Stimulated activated CD4-positive, alpha-beta T cell treated with anti-CD3 and anti-CD28 coated beads, Interleukin-1b, Interleukin-23, amount 100 ng/mL, for 48 hours (primary cell): Measurements from ENCODE around the gene STARD7.
"Not testable (repeated sequence)": the region's sequence is repeated elsewhere in the genome, so short reads cannot be mapped to it uniquely, and the experiment has no call there.

Source experiments
- DNase-seq: peaks from one replicate; pipeline ENCODE4 v3.0.0-alpha.2; 2020

Gene STARD7

GRCh38 chr2:96160366-96160765 lies 48.3 kb downstream of the STARD7 start:
- DNase-seq: not testable (repeated sequence)

- peak; percentile 73 for DNase-seq
Measured at GRCh38 chr2:96159084-96159830, 49.4 kb downstream of the STARD7 start.

- no peak for DNase-seq
Measured at GRCh38 chr2:96158554-96158940, 50.1 kb downstream of the STARD7 start.

DNA sequence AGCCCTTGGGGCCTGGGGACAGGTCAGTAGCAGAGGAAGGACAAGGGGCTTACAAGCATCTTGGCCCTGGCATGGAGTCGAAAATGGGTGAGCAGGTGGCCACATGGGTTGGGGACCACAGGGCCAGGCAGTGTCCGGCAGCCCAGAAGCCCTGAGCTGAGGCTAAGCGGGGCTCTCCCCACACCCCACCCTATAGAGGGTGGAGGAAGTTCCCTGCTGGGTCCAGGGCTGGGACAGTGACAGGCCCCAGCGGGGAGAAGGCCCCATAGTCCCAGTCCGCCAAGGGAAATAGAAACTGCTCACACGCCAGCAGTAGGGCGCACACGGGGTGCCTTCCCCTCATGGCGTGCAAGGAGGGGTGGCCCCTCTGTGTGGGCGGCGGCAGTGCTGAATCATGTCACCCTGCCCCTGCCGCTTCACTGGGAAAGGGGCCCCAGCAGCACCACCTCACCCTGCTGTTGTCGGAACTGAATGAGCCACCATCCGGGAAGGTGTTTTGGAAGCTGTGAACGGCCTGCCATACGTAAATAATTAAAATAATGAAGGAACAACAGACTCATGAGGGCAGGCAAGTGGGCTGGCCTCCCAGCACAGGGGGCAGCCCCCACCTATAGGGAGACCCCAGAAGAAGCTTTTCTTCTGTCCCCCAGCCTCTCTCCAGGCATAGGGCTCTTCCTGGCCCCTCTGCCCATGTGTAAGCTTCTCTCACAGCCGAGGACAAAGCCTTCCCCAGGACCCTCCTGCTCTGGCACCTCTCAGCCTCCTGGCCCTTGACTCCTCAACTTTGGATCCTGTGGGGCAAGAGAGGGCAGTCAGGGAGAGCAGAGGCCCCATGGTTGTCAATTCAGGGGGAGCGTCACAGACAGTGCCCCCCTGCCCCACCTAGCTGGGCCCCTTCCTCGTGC lies 50.7 kb downstream of the STARD7 start:
- DNase-seq: peak; percentile 98

GRCh38 chr2:96156926-96157648 lies 51.5 kb downstream of the STARD7 start:
- no peak for DNase-seq

DNA sequence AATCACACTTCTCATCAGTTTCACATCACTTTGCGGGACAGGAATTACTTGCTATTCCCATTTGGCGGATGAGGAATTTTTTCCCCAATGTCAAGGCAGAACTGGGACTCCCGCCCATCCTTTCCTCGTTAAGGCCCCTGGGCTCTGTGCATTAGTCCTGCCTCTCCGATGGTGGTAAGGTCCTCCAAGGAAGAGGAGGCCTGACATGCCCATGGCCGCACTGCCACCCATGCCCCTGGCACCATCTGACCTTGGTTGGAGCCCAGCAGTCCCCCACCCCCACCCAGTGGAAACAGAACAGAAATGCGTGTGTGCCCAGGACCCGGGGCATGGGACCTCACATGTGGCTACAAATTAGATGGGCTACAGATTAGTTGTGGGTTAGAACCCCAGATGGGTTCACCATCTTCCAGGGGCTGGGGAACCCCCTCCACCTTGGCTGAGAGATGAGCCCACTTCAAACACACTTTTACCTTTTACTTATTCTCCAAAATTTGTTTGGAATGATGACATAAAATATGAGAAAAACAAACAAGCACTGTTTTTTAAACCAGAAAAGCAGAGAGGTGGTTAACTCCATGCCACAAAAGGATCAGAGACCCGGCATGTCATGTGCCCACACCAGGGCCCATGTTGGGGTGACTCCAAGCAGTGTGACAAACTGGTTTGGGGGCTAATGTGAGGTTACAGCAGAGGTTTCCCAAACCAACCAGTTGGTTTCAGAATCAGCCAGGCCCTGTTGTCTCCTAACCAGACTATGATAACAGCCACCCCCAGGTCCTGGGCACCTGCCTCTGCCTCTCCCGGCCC lies 52.4 kb downstream of the STARD7 start:
- peak; percentile 74 for DNase-seq

DNA sequence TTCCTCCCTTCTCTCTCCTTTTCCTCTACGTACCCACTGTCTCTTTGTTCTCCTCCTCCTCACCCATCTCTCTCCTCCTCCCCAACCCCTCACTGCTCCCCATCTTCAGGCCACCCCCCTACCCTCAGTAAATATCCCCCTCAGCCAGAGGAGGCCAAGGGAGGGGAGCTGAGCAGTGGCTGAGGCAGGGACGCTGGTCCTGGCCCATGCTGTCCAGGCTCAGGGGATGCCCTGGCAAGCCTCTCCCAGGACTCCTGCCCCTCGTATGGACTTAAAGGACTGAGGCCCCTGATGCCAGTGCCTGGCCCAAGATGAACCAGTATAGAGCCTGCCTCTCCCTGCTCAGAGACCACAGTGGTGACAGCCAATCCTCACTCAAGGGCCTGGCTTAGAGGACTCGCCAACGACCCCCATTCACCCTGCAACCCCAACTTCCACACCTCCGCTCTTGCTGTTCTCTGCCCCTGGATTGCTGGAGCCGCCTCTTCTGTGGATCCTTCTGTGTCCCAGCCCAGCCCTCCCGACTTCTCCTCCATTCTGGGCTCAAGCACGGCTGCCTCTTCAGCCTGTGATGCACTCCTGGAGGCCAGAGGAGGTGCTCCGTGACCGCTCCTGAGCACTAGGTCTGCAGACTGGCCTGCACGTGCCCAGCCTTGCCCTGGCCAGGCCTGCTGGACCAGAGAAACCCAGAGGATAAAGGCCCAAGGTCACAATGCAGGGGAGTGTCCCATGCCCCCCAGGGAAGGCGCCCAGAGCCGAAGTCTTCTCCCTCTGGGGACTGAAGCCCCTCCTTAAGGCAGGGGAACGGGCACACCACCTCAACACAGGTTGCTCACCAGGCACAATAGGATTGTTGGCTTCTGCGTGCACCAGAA lies 53.9 kb downstream of the STARD7 start:
- DNase-seq: no peak

DNA sequence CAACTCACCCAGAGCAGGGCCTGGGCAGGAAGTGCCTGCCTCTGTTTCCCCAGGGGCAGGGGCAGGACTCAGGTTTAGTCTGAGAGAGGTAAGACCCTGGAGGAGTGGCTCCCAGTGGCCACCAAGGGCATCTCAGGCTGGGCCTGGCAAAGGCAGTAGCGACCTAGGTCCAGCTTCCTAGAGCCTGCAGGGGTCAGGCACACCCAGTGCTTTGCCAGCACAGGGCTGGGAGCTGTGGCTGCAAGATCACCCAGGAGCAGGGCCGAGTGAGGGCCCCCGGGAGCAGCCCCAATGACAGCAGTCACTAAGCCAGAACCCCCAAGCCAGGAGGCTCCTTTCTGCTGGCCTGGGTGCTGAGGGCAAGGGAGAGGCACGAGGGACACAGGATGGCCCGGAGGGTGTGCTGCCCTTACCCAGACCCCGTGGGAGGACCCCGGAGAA lies 54.6 kb downstream of the STARD7 start:
- DNase-seq: no peak

- no peak for DNase-seq
Measured at GRCh38 chr2:96153291-96153713, 55.3 kb downstream of the STARD7 start.

DNA sequence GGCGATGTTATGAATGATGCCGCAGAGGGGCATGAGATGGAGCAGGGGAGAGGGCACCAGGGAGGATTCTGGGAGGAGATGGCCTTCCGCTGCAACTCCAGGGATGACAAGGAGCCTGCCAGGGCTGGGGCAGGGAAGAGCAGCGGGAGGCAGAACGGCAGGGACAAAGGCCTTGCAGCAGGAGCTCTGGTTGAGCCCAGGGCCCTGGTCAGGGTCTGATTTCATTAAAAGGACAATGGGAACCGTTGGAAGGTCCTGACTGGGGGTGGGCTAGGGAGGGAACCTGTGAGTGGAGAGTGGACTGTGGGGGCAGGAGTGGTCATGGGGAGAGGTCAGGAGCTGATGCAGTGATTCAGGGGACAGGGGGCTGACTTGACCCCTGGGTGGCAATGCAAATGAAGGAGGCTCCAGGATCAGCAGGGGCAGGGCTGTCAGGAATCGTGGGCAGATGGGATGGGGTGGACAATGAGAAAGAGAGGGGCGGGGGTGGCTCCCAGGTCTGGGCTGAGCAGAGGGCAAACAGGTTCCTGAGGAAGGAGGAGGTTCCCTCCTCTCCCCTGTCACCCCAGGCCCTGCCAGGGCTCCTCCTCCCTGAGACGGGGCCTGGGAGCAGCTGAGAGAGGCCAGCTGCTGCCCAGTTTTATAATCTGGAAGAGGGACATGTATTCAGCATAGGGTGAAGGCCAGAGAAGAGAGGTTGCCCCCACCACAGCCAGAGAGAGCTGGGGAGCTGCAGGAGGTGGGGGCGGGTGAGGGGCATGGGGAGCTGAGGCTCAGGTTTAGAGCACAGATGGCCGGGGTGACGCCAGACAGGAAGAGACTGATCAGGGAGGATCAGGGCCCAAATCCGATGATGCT lies 56.1 kb downstream of the STARD7 start:
- DNase-seq: no peak

DNA sequence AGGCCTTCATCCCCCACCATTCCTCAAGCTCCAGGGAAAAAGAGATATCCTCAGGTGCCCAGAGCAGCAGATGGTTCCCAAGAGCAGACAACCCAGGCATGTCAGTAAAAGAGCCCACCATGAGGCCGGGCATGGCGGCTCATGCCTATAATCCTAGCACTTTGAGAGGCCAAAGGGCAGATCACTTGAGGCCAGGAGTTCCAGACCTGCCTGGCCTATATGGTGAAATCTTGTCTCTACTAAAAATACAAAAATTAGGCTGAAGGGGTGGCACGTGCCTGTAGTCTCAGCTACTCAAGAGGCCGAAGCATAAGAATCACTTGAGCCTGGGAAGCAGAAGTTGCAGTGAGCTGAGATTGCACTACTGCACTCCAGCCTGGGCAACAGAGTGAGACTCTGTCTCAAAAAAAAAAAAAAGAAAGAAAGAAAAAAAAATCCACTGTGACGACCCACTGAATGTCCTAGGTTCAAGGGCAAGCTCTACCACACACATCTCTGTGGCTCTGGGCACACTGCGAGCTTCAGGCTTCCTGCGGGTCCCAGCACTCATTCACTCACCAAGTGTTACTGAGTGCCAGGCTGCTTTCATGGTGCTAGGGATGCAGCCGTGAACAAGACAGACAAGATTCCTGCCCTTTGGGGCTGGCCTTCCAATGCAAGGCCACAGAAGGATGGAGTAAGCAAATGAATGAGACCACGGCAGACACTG lies 56.9 kb downstream of the STARD7 start:
- no peak for DNase-seq

- no peak for DNase-seq
Measured at GRCh38 chr2:96150791-96151594, 57.6 kb downstream of the STARD7 start.

DNA sequence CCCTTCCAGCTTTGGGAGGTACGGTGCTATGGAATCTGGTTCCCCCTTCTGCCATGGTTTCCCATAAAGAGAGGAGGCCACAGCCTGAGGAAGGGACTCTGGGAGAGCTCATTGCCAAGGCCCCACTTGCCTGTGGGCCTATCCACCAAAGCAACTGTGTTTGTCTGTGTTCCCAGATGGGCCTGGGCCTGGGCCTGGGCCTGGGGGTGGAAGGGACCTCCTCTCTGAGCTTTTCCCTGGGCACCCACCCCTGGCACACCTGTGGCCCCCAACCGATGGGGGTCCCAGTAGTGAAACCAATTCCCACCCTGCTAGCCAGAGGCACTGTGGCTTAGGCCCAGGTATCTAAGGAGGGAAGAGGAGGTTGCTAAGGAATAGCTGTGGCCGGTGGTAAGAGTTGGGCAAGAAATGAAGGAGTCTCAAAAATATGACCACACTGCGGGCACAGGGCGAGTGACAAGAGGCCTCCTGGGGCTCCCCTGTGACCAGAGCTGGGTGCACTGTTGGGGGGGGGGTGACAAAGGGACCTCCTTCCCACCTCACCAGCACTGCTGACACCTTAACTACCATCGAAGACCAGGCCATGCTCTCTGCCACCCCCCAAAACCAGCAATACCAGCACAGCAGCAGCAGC lies 58.5 kb downstream of the STARD7 start:
- DNase-seq: no peak

GRCh38 chr2:96148410-96149217 lies 60.0 kb downstream of the STARD7 start:
- peak; percentile 99 for DNase-seq

DNA sequence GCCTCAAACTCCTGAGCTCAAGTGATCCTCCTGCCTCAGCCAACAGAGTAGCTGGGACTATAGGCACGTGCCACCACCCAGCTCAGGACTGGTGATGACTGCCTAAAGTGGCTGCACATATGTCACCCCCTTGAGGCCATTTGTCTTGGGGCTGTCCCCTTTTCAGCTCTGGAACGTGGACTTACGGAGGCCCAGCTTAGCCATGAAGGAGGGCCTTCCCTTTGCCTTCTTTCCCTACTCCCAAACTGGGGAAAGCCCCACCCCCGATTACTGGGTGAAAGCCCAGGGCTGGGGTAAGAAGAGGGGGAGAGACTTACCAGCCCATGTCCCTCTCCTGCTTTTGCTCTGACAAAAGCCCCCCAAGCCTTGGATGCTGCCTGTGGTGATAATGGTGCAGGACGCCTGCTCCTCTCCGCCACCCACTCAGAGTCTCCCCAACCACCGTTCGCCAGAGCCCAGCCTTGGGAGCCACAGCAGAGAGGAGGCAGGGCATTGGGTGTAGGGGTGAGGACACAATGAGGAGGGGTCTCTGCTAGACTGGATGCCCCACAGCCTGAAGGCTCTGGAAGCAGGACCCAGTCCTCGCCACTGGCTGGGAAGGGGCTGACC lies 60.9 kb downstream of the STARD7 start:
- peak; percentile 56 for DNase-seq

DNA sequence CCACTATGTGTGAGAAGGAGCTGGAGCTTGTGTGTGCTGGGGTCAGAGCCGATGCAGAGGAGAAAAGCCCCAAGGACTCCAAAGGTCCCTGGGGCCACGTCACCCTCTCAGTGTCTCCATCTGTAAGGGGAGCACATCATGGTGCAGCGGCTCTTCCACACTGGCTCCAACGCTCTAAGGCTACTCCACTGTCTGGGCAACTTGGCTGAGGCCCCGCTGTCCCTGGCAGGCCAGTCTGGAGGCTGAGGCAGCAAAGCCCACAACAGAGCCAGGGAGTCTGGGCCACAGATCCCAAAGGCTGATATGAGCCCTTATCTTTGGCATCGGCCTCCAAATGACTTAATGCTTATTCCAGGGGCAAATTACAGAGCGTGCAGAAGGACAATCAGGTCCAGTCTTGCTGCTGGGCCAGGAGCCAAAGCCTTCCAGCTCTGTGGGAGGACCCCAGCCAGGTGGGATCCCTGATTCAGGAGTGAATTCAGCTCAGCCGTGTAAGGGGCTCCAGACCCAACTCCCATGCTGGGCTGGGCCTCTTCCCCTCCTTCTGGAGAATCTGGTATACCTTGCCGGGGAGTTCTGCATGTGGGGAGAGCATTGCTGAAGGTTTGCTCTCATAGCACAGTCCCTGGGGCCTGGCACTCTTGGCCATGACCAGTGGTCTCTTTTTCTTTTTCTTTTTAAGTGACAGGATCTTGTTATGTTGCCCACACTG lies 61.6 kb downstream of the STARD7 start:
- peak; percentile 60 for DNase-seq
